Cardiac muscle cell (in vitro differentiated cells and primary cell): ENCODE results near the gene CEP112. TPM values are rescaled to one million over a fixed set of nuclear protein-coding genes. Genes with fewer than 3 reads are reported as not detected.
A peak's percentile ranks its signal among the peaks of the same experiment; 100 is the strongest.

ENCODE experiments used
- DNase-seq, 2 donors: peaks; one replicate each; pipeline versions ENCODE4 v3.0.0 to v3.0.0-alpha.2; 2010 to 2017; ENCODE audit warnings: low read depth in 1 of 2, low spot score in 1 of 2
- H3K27ac ChIP-seq: fragments of 200-600 bp; sonication (generic); 2 replicates; pipeline ENCODE4 v1.5.1; 2016
- H3K27me3 ChIP-seq: fragments of 200-600 bp; sonication (generic); 2 replicates; pipeline ENCODE4 v1.6.0; 2016; ENCODE audit warnings: control low read depth
- H3K36me3 ChIP-seq: fragments of 200-600 bp; sonication (generic); 2 replicates; pipeline ENCODE4 v1.5.1; 2016; ENCODE audit warnings: control low read depth
- H3K4me1 ChIP-seq: fragments of 200-600 bp; sonication (generic); 2 replicates; pipeline ENCODE4 v1.8.1; 2017; ENCODE audit warnings: low read depth, mild to moderate bottlenecking, mixed run types
- H3K4me3 ChIP-seq: fragments of 200-600 bp; sonication (generic); 2 replicates; pipeline ENCODE4 v1.5.1; 2016; ENCODE audit warnings: mild to moderate bottlenecking
- H3K9me3 ChIP-seq: fragments of 200-600 bp; sonication (generic); 2 replicates; pipeline ENCODE4 v1.5.1; 2017; ENCODE audit warnings: low read depth, mild to moderate bottlenecking, control low read depth
- polyA plus RNA-seq: library from polyadenylated mRNA; unstranded; fragments of >200 nt; fragmentation: Nextera tagmentation; extraction: Ambion mirVana; gene quantifications from 2 replicates; pipeline ENCODE4 v1.2.1, GENCODE V29; 2016
- total RNA-seq: library from RNA; depleted of rRNA; stranded (reverse); fragments of >200 nt; gene quantifications from 2 replicates; pipeline ENCODE4 v1.2.3, GENCODE V29; 2016
- TF ChIP-seq, protein P1 (sequence below): IDR thresholded peaks from 2 replicates; pipeline ENCODE4 v1.5.1; 2012; ENCODE audit warnings: low read depth, mild to moderate bottlenecking, low read length

Gene CEP112
- total and polyA plus RNA-seq, 2 experiments from 2014 or later, result 7.7 to 10.9 TPM

DNA sequence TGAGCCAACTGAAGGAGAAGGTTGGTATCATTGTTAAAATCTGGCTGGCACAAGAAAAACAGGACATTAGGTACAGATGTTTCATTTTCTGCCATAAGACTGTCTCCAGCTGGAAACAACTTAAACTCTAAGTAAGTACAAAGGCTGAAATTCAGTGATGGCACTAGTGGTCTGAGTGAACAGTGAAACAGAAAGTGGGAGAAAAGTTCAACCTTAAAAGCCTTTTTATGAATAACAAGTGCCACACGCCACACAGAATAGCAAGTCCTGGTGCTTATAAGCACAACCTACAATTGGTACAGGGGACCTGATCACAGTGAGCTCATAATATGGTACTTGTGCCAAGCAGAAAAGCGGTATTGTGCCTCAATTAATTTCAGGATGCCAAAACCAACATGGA is 56.7 kb downstream of the CEP112 start:
- no peak for DNase-seq
- H3K36me3 ChIP-seq, result peaks cover 4% of the 10 kb centered on the region
- H3K27me3 ChIP-seq, result no peaks in the 10 kb centered on the region
- H3K4me3 ChIP-seq, result no peak overlapping the region
- H3K9me3 ChIP-seq, result no peaks in the 10 kb centered on the region
- H3K4me1 ChIP-seq, result no peaks in the 10 kb centered on the region
- TF ChIP-seq, protein P1, sequence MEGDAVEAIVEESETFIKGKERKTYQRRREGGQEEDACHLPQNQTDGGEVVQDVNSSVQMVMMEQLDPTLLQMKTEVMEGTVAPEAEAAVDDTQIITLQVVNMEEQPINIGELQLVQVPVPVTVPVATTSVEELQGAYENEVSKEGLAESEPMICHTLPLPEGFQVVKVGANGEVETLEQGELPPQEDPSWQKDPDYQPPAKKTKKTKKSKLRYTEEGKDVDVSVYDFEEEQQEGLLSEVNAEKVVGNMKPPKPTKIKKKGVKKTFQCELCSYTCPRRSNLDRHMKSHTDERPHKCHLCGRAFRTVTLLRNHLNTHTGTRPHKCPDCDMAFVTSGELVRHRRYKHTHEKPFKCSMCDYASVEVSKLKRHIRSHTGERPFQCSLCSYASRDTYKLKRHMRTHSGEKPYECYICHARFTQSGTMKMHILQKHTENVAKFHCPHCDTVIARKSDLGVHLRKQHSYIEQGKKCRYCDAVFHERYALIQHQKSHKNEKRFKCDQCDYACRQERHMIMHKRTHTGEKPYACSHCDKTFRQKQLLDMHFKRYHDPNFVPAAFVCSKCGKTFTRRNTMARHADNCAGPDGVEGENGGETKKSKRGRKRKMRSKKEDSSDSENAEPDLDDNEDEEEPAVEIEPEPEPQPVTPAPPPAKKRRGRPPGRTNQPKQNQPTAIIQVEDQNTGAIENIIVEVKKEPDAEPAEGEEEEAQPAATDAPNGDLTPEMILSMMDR, result no peak
- no peak overlapping the region for H3K27ac ChIP-seq

DNA sequence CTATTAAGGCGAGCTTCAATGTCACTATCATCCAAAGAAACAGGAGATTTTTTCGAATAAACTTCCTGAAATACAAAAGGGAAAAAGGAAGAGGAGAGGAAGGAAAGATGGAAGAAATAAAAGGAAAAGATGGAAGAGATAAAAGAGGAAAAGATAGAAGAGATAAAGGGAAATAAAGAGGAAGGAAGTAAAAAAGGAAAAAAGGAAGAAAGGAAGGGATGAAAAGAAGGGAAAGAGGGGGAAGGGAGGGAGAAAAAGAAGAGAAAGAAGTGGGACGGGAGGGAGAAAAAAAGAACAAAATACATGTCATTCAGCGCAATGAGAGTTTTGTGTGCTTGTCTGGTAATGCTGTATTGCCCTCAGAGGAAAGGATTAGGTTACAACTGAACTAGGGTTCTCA is 62.2 kb downstream of the CEP112 start:
- Histone ChIP-seq H3K4me1 (no peaks in the 10 kb centered on the region), H3K9me3 (no peaks in the 10 kb centered on the region), H3K36me3 (peaks cover 4% of the 10 kb centered on the region), H3K27me3 (no peaks in the 10 kb centered on the region), H3K27ac (no peak overlapping the region), H3K4me3 (no peak overlapping the region)
- no peak for DNase-seq
- TF ChIP-seq, protein P1, result no peak

DNA sequence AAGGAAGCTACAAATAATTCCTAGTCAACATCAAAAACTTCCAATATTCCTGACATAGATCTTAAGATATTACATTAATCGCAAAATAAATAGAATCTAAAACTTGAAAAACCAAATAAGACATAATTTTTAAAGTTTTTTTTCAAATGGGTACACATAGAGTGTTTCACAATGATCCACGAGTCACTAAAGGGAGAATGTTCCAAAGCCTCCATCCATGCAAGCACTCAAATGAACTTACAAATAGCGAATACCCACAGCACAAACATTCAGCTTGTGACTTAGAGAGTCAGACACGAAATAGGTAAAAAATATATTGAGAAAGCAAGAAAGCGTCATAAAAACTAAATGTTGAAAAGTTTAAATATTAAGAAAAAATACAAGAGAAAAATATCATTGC is 65.7 kb downstream of the CEP112 start:
- no peak overlapping the region for H3K4me3 ChIP-seq
- H3K4me1 ChIP-seq, result no peaks in the 10 kb centered on the region
- H3K36me3 ChIP-seq, result no peaks in the 10 kb centered on the region
- no peaks in the 10 kb centered on the region for H3K27me3 ChIP-seq
- no peak overlapping the region for H3K27ac ChIP-seq
- no peaks in the 10 kb centered on the region for H3K9me3 ChIP-seq
- peak in 1 of 2 donors; percentile 20 for DNase-seq
- TF ChIP-seq, protein P1, result no peak

DNA sequence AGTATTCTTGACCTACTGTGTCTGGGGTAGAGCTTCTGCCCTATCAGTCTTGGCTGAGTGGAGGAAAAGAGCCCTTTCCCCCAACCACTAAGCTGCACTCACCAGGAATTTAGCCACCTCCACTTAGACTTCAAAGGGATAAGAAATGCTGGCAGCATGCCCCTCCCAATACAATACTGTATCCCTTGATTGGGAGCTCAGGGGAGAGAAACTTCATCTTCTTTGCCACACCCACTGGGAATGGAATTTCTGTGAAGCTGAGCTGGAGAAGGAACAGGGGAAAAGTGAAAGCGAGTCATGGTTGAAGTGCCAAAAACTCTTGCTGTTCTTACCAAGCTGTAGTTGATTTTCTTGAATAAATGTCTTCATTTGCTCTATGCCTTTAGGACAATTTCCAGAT is 68.8 kb downstream of the CEP112 start:
- Histone ChIP-seq H3K27me3 (no peaks in the 10 kb centered on the region), H3K4me3 (no peak overlapping the region), H3K27ac (no peak overlapping the region), H3K36me3 (no peaks in the 10 kb centered on the region), H3K9me3 (no peaks in the 10 kb centered on the region), H3K4me1 (no peaks in the 10 kb centered on the region)
- TF ChIP-seq, protein P1, result no peak
- DNase-seq, result peak; percentile 4 to 33

DNA sequence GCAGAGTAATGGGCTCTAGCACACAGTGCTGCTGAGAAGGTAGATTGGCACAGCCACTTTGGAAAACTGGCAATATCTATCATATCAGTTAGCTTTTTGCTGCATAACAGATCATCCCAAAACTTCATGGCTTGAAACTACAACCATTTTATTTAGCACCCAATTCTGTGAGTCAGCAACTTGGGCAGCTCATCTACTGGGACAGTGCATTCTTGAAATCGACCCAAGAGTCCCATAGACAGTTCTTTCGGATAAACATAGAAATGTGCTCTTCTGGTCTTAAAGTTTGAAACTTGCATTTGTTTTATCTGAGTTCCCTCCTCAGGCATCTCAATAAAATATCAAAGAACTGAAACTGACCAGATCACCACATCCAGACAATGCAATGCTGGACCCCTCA is 76.7 kb downstream of the CEP112 start:
- Histone ChIP-seq H3K4me3 (no peak overlapping the region), H3K27ac (no peak overlapping the region), H3K4me1 (no peaks in the 10 kb centered on the region), H3K27me3 (no peaks in the 10 kb centered on the region), H3K9me3 (no peaks in the 10 kb centered on the region), H3K36me3 (no peaks in the 10 kb centered on the region)
- DNase-seq, result peak in 1 of 2 donors; percentile 31
- TF ChIP-seq, protein P1, result no peak

DNA sequence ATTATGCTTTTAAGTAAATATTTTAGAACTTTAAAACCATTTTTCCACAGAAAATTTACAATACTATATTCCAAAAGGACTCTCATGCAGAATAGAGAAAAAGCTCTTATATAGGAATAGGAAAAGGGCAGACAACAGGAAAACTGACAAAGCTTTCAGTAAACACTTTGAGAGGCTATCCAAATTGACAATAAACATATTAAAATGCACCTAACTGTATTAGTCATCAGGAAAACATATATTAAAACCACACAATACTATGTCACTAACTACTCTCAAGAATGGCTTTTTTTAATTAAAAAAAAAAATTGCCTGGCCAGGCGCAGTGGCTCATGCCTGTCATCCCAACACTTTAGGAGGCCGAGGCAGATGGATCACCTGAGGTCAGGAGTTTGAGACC is 77.3 kb downstream of the CEP112 start:
- no peak for DNase-seq
- Histone ChIP-seq H3K4me1 (no peaks in the 10 kb centered on the region), H3K27ac (no peak overlapping the region), H3K4me3 (no peak overlapping the region), H3K27me3 (no peaks in the 10 kb centered on the region), H3K36me3 (no peaks in the 10 kb centered on the region), H3K9me3 (no peaks in the 10 kb centered on the region)
- TF ChIP-seq, protein P1, result no peak
